GM12878 (cell line): ENCODE data around the gene HEMK1.

Source experiments
- SIN3A ChIP-seq: IDR thresholded peaks from 2 replicates; pipeline ENCODE4 v1.6.1; 2012; ENCODE audit warnings: low read depth, low read length, improper control_type of control experiment
- SMC3 ChIP-seq: IDR thresholded peaks from 2 replicates; pipeline ENCODE4 v1.6.1; 2011; ENCODE audit warnings: low read length, improper control_type of control experiment, borderline replicate concordance
- TF ChIP-seq, protein P1 (sequence below): fragments of 450-650 bp; IDR thresholded peaks from 2 replicates; pipeline ENCODE4 v1.6.1; 2018; ENCODE audit warnings: borderline replicate concordance, mild to moderate bottlenecking; ENCODE audit not compliant: partially characterized antibody

DNA sequence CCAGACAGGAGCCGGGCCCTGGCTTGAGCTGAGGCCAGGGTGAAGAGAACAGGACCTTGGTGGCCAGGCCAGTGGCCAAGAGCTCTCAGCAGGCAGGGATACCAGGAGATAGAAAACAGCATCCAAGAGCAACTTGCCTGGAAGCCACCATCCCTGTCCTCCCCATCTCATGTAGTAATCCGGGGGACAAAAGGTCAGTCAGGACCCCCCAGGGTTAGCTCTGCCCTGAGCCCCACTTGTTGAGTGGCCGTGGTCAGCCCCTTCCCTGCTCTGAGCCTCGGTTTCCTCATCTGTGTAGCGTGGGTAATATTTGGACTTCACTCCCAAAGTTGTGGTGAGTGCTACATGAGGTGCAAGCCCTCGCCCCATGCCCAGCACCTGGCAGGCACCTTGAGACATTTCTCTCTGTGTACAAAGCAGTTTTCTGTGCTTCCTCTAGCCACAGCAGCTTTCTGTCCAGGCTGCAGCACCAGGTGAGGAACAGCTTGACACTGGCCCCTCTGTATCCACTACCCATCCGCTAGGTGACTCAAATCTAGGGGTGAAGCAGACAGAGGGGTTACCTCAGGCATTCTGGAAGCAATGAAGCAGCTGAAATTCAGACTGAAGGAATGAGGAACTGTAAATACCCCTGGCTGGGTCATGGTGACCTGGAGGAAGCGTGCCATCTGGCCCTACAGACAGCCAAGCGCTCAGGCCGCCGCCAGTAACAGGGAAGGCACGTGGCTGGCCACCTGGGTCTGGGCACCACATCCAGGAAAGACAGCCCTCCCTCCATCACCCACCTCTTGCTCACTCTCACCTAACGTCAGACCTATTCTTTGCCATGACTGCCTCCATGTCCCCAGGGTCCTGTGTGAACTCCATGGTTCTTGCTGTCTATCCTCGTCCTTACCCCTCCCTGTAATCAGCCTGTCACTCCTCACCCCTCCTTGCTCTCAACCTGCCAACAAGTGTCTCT lies 35.6 kb downstream of the HEMK1 start:
- TF ChIP-seq SIN3A (no peak), SMC3 (no peak)
- TF ChIP-seq, protein P1, sequence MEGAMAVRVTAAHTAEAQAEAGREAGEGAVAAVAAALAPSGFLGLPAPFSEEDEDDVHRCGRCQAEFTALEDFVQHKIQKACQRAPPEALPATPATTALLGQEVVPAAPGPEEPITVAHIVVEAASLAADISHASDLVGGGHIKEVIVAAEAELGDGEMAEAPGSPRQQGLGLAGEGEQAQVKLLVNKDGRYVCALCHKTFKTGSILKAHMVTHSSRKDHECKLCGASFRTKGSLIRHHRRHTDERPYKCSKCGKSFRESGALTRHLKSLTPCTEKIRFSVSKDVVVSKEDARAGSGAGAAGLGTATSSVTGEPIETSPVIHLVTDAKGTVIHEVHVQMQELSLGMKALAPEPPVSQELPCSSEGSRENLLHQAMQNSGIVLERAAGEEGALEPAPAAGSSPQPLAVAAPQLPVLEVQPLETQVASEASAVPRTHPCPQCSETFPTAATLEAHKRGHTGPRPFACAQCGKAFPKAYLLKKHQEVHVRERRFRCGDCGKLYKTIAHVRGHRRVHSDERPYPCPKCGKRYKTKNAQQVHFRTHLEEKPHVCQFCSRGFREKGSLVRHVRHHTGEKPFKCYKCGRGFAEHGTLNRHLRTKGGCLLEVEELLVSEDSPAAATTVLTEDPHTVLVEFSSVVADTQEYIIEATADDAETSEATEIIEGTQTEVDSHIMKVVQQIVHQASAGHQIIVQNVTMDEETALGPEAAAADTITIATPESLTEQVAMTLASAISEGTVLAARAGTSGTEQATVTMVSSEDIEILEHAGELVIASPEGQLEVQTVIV = no peak
